Uterus (tissue), 4 donors: Measurements from ENCODE around the gene TBPL2. TPM values are rescaled to one million over a fixed set of nuclear protein-coding genes. Genes with fewer than 3 reads are reported as not detected.
"Not testable (repeated sequence)": the region's sequence is repeated elsewhere in the genome, so short reads cannot be mapped to it uniquely, and the experiment has no call there.

Source experiments
- DNase-seq, 2 donors: peaks; one replicate each; pipeline ENCODE4 v3.0.0-alpha.2; 2019 to 2020
- H3K27ac ChIP-seq, 2 donors: fragments of 200-600 bp; sonication (generic); 1 replicate in 1 of 2; 2 replicates in 1 of 2; pipeline ENCODE4 v1.5.1; 2016 to 2018
- H3K27me3 ChIP-seq, 2 donors: fragments of 200-600 bp; sonication (generic); one replicate each; pipeline ENCODE4 v1.5.1; 2018 to 2019; ENCODE audit warnings: control low read depth in 1 of 2
- H3K36me3 ChIP-seq, 2 donors: fragments of 200-600 bp; sonication (generic); one replicate each; pipeline ENCODE4 v1.5.1; 2019; ENCODE audit warnings: control low read depth in 1 of 2
- H3K4me1 ChIP-seq, 2 donors: fragments of 200-600 bp; sonication (generic); one replicate each; pipeline ENCODE4 v1.5.1; 2018 to 2019; ENCODE audit warnings: control low read depth in 1 of 2
- H3K4me3 ChIP-seq, 2 donors: fragments of 200-600 bp; sonication (generic); 1 replicate in 1 of 2; 2 replicates in 1 of 2; pipeline ENCODE4 v1.5.1; 2018 to 2019; ENCODE audit warnings: mild to moderate bottlenecking in 1 of 2
- H3K9me3 ChIP-seq, 2 donors: fragments of 200-600 bp; sonication (generic); one replicate each; pipeline ENCODE4 v1.5.1; 2019; ENCODE audit warnings: control low read depth in 1 of 2
- POLR2A ChIP-seq, 2 donors: fragments of 450-650 bp; IDR thresholded peaks; one replicate each; pipeline ENCODE4 v1.6.1; 2016; ENCODE audit warnings: antibody characterized with exemption in 2 of 2, mild to moderate bottlenecking in 1 of 2, moderate library complexity in 1 of 2
- intact Hi-C: fragments of 100-400 bp; cut with DNase I; formaldehyde crosslinking; loops from one replicate; pipeline ENCODE4 v1.15.1; 2023; ENCODE audit warnings: low total_unique reads
- total RNA-seq, 4 donors: library from RNA; depleted of rRNA in 3 of 4; stranded (reverse); fragments of >200 nt in 3 of 4; gene quantifications; one replicate each; pipeline versions ENCODE4 v1.1.0 to v1.2.4, GENCODE V29; 2014 to 2023
- TF ChIP-seq, protein P1 (sequence below), 4 experiments: fragments of 200-600 bp in 2 of 4; fragments of 450-650 bp in 2 of 4; sonication (generic) in 2 of 4; IDR thresholded peaks; one replicate each; pipeline ENCODE4 v1.5.1; 2016 to 2019; ENCODE audit warnings: antibody characterized with exemption in 4 of 4, mild to moderate bottlenecking in 2 of 4, moderate library complexity in 1 of 4
- donor health status: DM: yes; HTN: yes; CAD: no.

Gene TBPL2
- total RNA-seq, 4 donors from 2014 or later, result not detected

- intact Hi-C loops, result no loop called here
Measured at GRCh38 chr14:55383541-55384140, 56.8 kb downstream of the TBPL2 start.

GRCh38 chr14:55383056-55383466 lies 57.4 kb downstream of the TBPL2 start:
- H3K9me3 ChIP-seq, H3K36me3 ChIP-seq, H3K27ac ChIP-seq, intact Hi-C loops, H3K27me3 ChIP-seq, H3K4me1 ChIP-seq, DNase-seq, H3K4me3 ChIP-seq: not testable (repeated sequence)

More at GRCh38 chr14:55383541-55384140, 56.8 kb downstream of the TBPL2 start:
- Histone ChIP-seq H3K9me3 (no peaks in the 10 kb centered on the region), H3K27ac (no peak overlapping the region), H3K4me1 (no peaks in the 10 kb centered on the region), H3K4me3 (no peak overlapping the region), H3K27me3 (no peaks in the 10 kb centered on the region), H3K36me3 (no peaks in the 10 kb centered on the region)
- no peak for TF ChIP-seq POLR2A (IDR thresholded peaks at IDR 0.05)
- TF ChIP-seq, protein P1, sequence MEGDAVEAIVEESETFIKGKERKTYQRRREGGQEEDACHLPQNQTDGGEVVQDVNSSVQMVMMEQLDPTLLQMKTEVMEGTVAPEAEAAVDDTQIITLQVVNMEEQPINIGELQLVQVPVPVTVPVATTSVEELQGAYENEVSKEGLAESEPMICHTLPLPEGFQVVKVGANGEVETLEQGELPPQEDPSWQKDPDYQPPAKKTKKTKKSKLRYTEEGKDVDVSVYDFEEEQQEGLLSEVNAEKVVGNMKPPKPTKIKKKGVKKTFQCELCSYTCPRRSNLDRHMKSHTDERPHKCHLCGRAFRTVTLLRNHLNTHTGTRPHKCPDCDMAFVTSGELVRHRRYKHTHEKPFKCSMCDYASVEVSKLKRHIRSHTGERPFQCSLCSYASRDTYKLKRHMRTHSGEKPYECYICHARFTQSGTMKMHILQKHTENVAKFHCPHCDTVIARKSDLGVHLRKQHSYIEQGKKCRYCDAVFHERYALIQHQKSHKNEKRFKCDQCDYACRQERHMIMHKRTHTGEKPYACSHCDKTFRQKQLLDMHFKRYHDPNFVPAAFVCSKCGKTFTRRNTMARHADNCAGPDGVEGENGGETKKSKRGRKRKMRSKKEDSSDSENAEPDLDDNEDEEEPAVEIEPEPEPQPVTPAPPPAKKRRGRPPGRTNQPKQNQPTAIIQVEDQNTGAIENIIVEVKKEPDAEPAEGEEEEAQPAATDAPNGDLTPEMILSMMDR (IDR thresholded peaks at IDR 0.05), result no peak
- DNase-seq, result no peak

DNA sequence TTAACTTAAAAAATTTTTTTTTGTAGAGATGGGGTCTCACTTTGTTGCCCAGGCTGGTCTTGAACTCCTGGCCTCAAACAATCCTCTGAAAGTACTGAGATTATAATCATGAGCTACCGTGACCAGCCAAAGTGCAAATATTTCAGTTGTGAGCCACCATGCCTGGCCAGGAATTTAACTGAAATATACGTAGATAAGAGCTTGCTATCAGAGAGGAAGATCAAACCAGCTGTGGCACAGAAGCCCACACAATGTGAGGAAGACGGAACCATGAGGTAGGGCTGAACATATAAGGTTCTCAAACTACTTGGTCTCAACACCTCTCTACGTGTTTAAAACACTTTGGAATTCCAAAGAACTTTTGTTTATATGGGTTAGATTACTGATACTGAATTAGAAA lies 57.9 kb downstream of the TBPL2 start:
- H3K27ac ChIP-seq, result no peak overlapping the region
- no peak overlapping the region for H3K4me3 ChIP-seq
- intact Hi-C loops, result no loop called here
- TF ChIP-seq, protein P1 (IDR thresholded peaks at IDR 0.05), result no peak
- TF ChIP-seq POLR2A (IDR thresholded peaks at IDR 0.05), result no peak
- H3K36me3 ChIP-seq, result no peaks in the 10 kb centered on the region
- H3K9me3 ChIP-seq, result no peaks in the 10 kb centered on the region
- DNase-seq, result no peak
- H3K27me3 ChIP-seq, result no peaks in the 10 kb centered on the region
- H3K4me1 ChIP-seq, result no peaks in the 10 kb centered on the region

GRCh38 chr14:55381561-55381960 lies 58.9 kb downstream of the TBPL2 start:
- no peaks in the 10 kb centered on the region for H3K4me1 ChIP-seq
- TF ChIP-seq, protein P1 (IDR thresholded peaks at IDR 0.05), result no peak
- TF ChIP-seq POLR2A (IDR thresholded peaks at IDR 0.05), result no peak
- H3K9me3 ChIP-seq, result no peaks in the 10 kb centered on the region
- intact Hi-C loops, result no loop called here
- no peaks in the 10 kb centered on the region for H3K27me3 ChIP-seq
- no peak for DNase-seq
- no peak overlapping the region for H3K4me3 ChIP-seq
- no peaks in the 10 kb centered on the region for H3K36me3 ChIP-seq
- H3K27ac ChIP-seq, result no peak overlapping the region

DNA sequence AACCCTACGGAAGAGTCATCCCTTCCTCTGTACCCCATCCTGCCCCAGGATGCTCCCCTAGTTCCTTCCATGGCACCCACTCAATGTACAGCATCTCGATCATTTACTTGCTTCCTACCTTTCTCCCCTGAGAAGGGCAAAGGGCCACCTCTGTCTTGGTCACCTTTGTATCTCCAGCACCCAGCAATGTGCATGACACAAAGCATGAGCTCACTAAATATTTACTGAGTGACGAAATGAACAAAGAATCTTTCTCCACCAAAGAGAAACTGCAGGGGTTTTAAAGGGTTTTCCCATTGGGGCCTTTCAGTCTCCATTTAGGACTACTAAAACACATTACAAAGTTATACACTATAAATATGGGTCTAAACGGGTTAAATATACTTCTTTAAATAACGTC lies 59.4 kb downstream of the TBPL2 start:
- Histone ChIP-seq H3K4me3 (no peak overlapping the region), H3K9me3 (no peaks in the 10 kb centered on the region), H3K36me3 (no peaks in the 10 kb centered on the region), H3K4me1 (no peaks in the 10 kb centered on the region), H3K27me3 (no peaks in the 10 kb centered on the region), H3K27ac (no peak overlapping the region)
- intact Hi-C loops, result no loop called here
- no peak for DNase-seq
- no peak for TF ChIP-seq POLR2A (IDR thresholded peaks at IDR 0.05)
- TF ChIP-seq, protein P1 (IDR thresholded peaks at IDR 0.05), result no peak

DNA sequence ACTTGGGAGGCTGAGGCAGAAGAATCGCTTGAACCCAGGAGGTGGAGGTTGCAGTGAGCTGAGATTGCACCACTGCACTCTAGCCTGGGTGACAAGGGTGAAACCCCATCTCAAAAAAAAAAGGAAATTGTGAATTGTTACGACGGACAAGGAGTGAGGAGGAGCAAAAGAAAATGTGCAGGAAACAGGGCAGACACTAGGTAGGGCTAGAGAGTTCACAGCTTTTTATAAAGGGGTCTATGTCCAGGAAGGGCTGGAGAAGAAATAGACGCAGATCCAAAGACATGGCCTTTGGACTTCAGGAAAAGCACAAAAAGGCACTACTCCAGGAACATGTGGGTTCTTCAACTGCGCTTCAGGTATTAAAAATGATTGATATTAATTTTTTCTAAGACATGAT lies 63.2 kb downstream of the TBPL2 start:
- Histone ChIP-seq H3K9me3 (no peaks in the 10 kb centered on the region), H3K36me3 (no peaks in the 10 kb centered on the region), H3K4me1 (no peaks in the 10 kb centered on the region), H3K27me3 (no peaks in the 10 kb centered on the region), H3K27ac (no peak overlapping the region), H3K4me3 (no peak overlapping the region)
- TF ChIP-seq POLR2A (IDR thresholded peaks at IDR 0.05), result no peak
- TF ChIP-seq, protein P1 (IDR thresholded peaks at IDR 0.05), result no peak
- intact Hi-C loops, result no loop called here
- DNase-seq, result no peak
